Vagina (tissue), 2 donors: ENCODE data around the gene CGAS. TPM values are rescaled to one million over a fixed set of nuclear protein-coding genes. Genes with fewer than 3 reads are reported as not detected.
"Not testable (repeated sequence)": the region's sequence is repeated elsewhere in the genome, so short reads cannot be mapped to it uniquely, and the experiment has no call there.

Experiments used
- DNase-seq, 2 donors: peaks; one replicate each; pipeline ENCODE4 v3.0.0-alpha.2; 2017; ENCODE audit errors: extremely low spot score in 2 of 2
- H3K27ac ChIP-seq: fragments of 200-600 bp; sonication (generic); one replicate; pipeline ENCODE4 v1.5.1; 2019
- H3K27me3 ChIP-seq: fragments of 200-600 bp; sonication (generic); one replicate; pipeline ENCODE4 v1.5.1; 2019
- H3K36me3 ChIP-seq, 2 donors: fragments of 200-600 bp; sonication (generic); one replicate each; pipeline ENCODE4 v1.5.1; 2017 to 2019
- H3K4me1 ChIP-seq: fragments of 200-600 bp; sonication (generic); one replicate; pipeline ENCODE4 v1.5.1; 2019
- H3K4me3 ChIP-seq, 2 donors: fragments of 200-600 bp; sonication (generic); 1 replicate in 1 of 2; 2 replicates in 1 of 2; pipeline ENCODE4 v1.5.1; 2016 to 2019
- H3K9me3 ChIP-seq: fragments of 200-600 bp; sonication (generic); one replicate; pipeline ENCODE4 v1.5.1; 2019
- CTCF ChIP-seq, 3 experiments: fragments of 450-650 bp in 2 of 3; fragments of 200-600 bp in 1 of 3; sonication (generic) in 1 of 3; IDR thresholded peaks; one replicate each; pipeline ENCODE4 v1.5.1; 2017 to 2019; ENCODE audit warnings: antibody characterized with exemption in 3 of 3, mild to moderate bottlenecking in 2 of 3, moderate library complexity in 2 of 3
- POLR2A ChIP-seq, 2 donors: fragments of 450-650 bp; IDR thresholded peaks; one replicate each; pipeline ENCODE4 v1.6.1; 2017; ENCODE audit warnings: antibody characterized with exemption in 2 of 2, mild to moderate bottlenecking in 2 of 2, moderate library complexity in 2 of 2
- POLR2AphosphoS5 ChIP-seq, 2 donors: sonication (generic); formaldehyde crosslinking; IDR thresholded peaks; one replicate each; pipeline ENCODE4 v1.9.0; 2017; ENCODE audit warnings: antibody characterized with exemption in 2 of 2, mild to moderate bottlenecking in 2 of 2, low read depth in 1 of 2; ENCODE audit not compliant: insufficient read depth in 1 of 2
- intact Hi-C: fragments of 100-400 bp; cut with DNase I; formaldehyde crosslinking; loops from one replicate; pipeline ENCODE4 v1.15.1; 2023
- total RNA-seq: library from RNA; depleted of rRNA; stranded (reverse); fragments of >200 nt; gene quantifications from one replicate; pipeline ENCODE4 v1.2.3, GENCODE V29; 2016

CGAS gene
- total RNA-seq, 1 donor from 2014 or later, result 8.3 TPM

- TF ChIP-seq POLR2A (IDR thresholded peaks at IDR 0.05) (no peak), POLR2AphosphoS5 (IDR thresholded peaks at IDR 0.05; ENCODE audit: insufficient read depth in 1 of 2, low read depth in 1 of 2) (no peak), CTCF (IDR thresholded peaks at IDR 0.05) (no peak)
- intact Hi-C loops, result no loop called here
- Histone ChIP-seq H3K27me3 (no peaks in the 10 kb centered on the region), H3K36me3 (no peaks in the 10 kb centered on the region), H3K4me1 (no peaks in the 10 kb centered on the region), H3K27ac (no peak overlapping the region), H3K9me3 (no peaks in the 10 kb centered on the region), H3K4me3 (no peak overlapping the region)
- DNase-seq, result no peak
These were observed 51.4 kb downstream of the CGAS start for GRCh38 chr6:73400656-73401055.

- Histone ChIP-seq H3K27me3 (no peaks in the 10 kb centered on the region), H3K27ac (no peak overlapping the region), H3K9me3 (no peaks in the 10 kb centered on the region), H3K36me3 (no peaks in the 10 kb centered on the region), H3K4me3 (no peak overlapping the region), H3K4me1 (no peaks in the 10 kb centered on the region)
- TF ChIP-seq POLR2A (IDR thresholded peaks at IDR 0.05), result no peak
- no peak for TF ChIP-seq CTCF (IDR thresholded peaks at IDR 0.05)
- no peak for TF ChIP-seq POLR2AphosphoS5 (IDR thresholded peaks at IDR 0.05; ENCODE audit: insufficient read depth in 1 of 2, low read depth in 1 of 2)
- intact Hi-C loops, result no loop called here
- DNase-seq, result no peak
These were observed 56.2 kb downstream of the CGAS start for GRCh38 chr6:73395875-73396274.

GRCh38 chr6:73394577-73395354 is 57.3 kb downstream of the CGAS start, which contains the start of gene DDX43:
Gene DDX43 (plus strand): TSS chr6:73394828. CDS start chr6:73394906, 78 bp downstream.
- H3K4me1 ChIP-seq, result no peaks in the 10 kb centered on the region
- no peak within 1 kb of the TSS for H3K4me3 ChIP-seq
- H3K27me3 ChIP-seq, result no peaks in the 10 kb centered on the region
- no peaks in the 10 kb centered on the region for H3K36me3 ChIP-seq
- H3K9me3 ChIP-seq, result no peaks in the 10 kb centered on the region
- intact Hi-C loops, result no loop called here
- TF ChIP-seq POLR2A (IDR thresholded peaks at IDR 0.05), result no peak
- TF ChIP-seq POLR2AphosphoS5 (IDR thresholded peaks at IDR 0.05; ENCODE audit: insufficient read depth in 1 of 2, low read depth in 1 of 2), result no peak
- no peak for TF ChIP-seq CTCF (IDR thresholded peaks at IDR 0.05)
- DNase-seq, result no peak
- no peak within 1 kb of the TSS for H3K27ac ChIP-seq

GRCh38 chr6:73393278-73393677 is 58.8 kb downstream of the CGAS start:
- DNase-seq, result no peak
- H3K27me3 ChIP-seq, result no peaks in the 10 kb centered on the region
- TF ChIP-seq POLR2AphosphoS5 (IDR thresholded peaks at IDR 0.05; ENCODE audit: insufficient read depth in 1 of 2, low read depth in 1 of 2) (no peak), CTCF (IDR thresholded peaks at IDR 0.05) (no peak), POLR2A (IDR thresholded peaks at IDR 0.05) (no peak)
- no peak overlapping the region for H3K4me3 ChIP-seq
- no peaks in the 10 kb centered on the region for H3K36me3 ChIP-seq
- H3K4me1 ChIP-seq, result peaks cover 5% of the 10 kb centered on the region
- H3K9me3 ChIP-seq, result no peaks in the 10 kb centered on the region
- intact Hi-C loops, result no loop called here
- H3K27ac ChIP-seq, result no peak overlapping the region

- DNase-seq, intact Hi-C loops: not testable (repeated sequence)
These were observed 59.9 kb downstream of the CGAS start for GRCh38 chr6:73392188-73392587.

More at GRCh38 chr6:73392188-73392587, 59.9 kb downstream of the CGAS start:
- H3K27ac ChIP-seq, H3K9me3 ChIP-seq, H3K36me3 ChIP-seq, H3K27me3 ChIP-seq, H3K4me1 ChIP-seq, H3K4me3 ChIP-seq: not testable (repeated sequence)
